ENCODE data around the gene RBM12. TPM values are rescaled to one million over a fixed set of nuclear protein-coding genes. Genes with fewer than 3 reads are reported as not detected.

Gene RBM12
- total RNA-seq, 4 donors from 2014 or later = 22.8 to 35.4 (median 24.2) TPM

DNA sequence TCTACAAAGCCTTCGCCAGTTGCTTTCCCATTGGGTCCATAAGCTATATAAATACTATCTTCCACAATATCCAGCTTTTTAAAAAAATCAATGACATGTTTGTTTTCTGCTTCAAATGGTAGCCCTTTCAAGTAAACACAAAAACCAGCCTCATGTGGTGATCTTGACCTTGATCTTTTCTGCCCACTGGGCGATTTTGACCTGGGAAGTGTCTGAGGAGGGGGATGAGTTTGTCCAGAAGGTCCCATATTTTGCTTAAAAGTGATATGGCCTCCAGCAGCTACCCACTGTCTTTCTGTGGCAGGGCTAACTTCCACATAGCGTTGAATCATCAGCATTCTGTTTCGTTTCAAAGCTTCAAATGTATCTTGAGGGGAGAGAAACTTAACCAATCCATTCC lies 10.8 kb downstream of the RBM12 start:
- TF ChIP-seq, protein P1, sequence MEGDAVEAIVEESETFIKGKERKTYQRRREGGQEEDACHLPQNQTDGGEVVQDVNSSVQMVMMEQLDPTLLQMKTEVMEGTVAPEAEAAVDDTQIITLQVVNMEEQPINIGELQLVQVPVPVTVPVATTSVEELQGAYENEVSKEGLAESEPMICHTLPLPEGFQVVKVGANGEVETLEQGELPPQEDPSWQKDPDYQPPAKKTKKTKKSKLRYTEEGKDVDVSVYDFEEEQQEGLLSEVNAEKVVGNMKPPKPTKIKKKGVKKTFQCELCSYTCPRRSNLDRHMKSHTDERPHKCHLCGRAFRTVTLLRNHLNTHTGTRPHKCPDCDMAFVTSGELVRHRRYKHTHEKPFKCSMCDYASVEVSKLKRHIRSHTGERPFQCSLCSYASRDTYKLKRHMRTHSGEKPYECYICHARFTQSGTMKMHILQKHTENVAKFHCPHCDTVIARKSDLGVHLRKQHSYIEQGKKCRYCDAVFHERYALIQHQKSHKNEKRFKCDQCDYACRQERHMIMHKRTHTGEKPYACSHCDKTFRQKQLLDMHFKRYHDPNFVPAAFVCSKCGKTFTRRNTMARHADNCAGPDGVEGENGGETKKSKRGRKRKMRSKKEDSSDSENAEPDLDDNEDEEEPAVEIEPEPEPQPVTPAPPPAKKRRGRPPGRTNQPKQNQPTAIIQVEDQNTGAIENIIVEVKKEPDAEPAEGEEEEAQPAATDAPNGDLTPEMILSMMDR (IDR thresholded peaks at IDR 0.05; ENCODE audit: low read depth) = no peak

DNA sequence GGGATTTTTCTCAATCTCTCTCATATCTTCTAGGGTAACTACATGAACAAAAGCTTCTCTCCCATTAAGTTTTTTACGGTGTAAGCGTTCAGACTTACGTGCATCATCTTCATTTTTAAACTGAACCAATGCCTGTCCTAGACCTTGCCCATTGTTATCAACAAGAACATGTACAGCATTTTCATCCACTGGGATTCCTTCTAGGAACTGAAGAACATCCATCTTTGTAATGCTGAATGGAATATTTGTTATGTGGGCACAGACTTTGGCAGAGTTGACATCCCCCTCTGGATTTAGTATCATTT lies 11.3 kb downstream of the RBM12 start:
- TF ChIP-seq, protein P1 (IDR thresholded peaks at IDR 0.05; ENCODE audit: low read depth) = no peak

DNA sequence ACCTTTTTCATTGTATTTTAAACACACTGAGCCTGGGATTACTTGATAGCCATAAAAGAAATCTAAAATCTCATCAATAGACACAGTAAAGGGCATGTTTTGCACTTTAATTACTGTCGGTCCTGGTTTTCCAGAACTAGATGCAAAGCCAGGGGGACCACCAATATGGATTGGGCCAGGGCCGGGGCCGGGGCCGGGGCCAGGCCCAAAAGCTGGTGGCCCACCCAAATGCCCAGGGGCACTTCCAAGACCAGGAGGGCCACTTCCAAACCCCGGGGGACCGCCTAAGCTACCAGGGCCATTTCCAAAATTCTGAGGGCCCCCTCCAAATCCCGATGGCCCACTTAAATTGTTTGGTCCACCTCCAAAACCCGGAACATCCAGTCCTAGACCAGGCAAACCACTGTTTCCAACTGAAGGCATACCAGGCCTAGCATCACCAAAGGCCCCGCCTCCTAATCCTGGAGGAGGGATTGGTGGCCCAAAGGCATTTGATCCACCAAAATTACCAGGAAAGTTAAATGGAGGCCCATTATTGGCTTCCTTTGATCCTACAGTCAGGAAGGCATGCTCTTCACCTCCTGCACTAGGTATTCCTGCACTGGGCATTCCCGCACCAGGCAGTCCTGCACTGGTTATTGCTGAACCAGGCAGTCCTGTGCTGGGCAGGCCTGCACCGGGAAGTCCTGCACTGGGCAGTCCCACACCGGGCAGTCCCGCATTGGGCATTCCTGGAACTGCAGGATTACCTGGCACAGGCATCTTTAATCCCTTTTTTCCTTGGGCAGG lies 11.9 kb downstream of the RBM12 start:
- TF ChIP-seq, protein P1 (IDR thresholded peaks at IDR 0.05; ENCODE audit: low read depth) = no peak

DNA sequence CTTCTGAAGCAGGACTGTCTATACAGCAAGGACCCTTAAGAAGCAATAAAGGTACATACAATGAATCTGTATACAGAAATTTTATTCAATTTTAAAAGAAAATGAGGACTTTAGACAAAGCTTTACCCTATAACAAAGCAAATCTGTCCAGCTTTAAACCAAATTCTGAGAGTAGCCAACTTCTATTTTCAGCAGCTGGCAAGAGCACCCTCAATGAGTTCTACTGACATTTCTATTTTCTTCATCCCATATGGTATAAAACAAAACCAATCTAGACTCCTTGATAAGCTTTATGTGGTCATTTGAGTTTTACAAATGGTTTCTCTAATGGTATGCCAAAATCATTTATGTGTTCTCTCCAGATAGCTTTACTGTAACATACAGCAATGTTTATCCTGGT lies 12.7 kb downstream of the RBM12 start:
- TF ChIP-seq, protein P1 (IDR thresholded peaks at IDR 0.05; ENCODE audit: low read depth) = no peak

DNA sequence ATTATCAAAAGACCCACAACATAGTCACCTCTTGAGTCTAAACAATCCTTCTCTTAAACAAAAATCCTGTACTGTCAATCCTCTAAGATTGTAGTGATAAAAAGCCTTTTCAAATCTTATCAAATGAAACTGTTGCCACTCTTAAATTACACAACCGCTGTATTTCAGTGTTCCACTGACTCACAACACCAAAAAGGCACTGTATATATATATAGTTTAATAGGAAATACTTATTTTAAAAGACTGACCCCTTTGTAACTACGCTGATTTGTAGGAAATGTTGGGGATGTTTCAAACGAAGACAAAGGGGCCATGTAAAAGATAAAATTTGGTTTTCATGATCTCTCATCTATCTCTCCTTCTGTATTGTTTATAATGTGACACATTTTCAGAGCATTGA lies 14.1 kb downstream of the RBM12 start:
- TF ChIP-seq, protein P1 (IDR thresholded peaks at IDR 0.05; ENCODE audit: low read depth) = no peak

DNA sequence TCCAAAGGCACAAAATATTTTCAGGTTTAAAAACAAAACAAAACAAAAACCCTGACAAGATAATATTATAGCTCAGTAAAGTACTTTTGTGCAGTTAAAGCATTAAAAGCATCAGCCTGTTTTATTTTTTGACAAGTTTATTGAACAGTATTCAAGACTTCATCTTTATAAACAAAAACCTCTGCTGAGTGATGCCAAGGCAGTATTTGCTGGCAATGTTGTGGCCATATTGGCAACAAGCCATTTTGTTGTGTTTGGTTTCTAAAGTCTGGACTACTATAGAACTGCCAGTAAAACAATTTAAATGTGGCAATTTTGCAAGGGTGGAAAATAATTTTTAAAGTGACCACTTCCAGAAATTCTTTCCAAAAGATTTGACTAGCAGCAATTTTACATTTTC lies 15.9 kb downstream of the RBM12 start:
- TF ChIP-seq, protein P1 (IDR thresholded peaks at IDR 0.05; ENCODE audit: low read depth) = no peak

DNA sequence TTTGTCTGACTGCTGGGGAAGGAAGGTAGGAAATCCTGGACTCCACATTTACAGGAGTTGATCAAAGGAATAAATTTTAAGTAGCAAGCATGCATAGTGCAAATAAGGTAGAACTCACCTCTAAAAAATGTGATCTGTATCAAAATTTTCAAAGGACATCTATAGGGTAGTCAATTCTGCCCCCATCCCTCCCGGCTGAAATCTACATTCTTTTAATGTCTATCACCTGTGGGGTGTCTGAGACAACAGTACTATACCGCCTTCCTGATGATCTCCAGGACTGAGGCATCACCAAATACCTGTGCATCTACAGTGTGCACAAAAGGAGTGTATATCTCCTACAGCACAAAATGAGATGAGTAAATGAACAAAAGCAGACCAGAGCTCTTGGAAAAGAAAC lies 19.9 kb downstream of the RBM12 start:
- TF ChIP-seq, protein P1 (IDR thresholded peaks at IDR 0.05; ENCODE audit: low read depth) = no peak

All from subcutaneous adipose tissue (tissue), 4 donors.